DND-41 (cell line): ENCODE results near the gene LAMA2.

ENCODE experiments used
- ATAC-seq: fragments of 200-7000 bp; cut with Tn5 transposase; 3 replicates; pipeline ENCODE4 v1.9.1; 2021; ENCODE audit warnings: low read depth; ENCODE audit not compliant: insufficient read depth
- DNase-seq: peaks from one replicate; pipeline ENCODE4 v3.0.0-alpha.2; 2020
- H2AFZ ChIP-seq: 2 replicates; pipeline ENCODE4 v1.6.0; 2012; ENCODE audit warnings: low read depth, low read length
- H3K27ac ChIP-seq: 2 replicates; pipeline ENCODE4 v1.5.1; 2012; ENCODE audit warnings: low read length, inconsistent platforms
- H3K27me3 ChIP-seq: fragments of 200-600 bp; sonication (generic); 2 replicates; pipeline ENCODE4 v1.6.0; 2012; ENCODE audit warnings: low read length, mild to moderate bottlenecking, inconsistent platforms; ENCODE audit not compliant: insufficient read depth, poor library complexity
- H3K36me3 ChIP-seq: 2 replicates; pipeline ENCODE4 v1.5.1; 2012; ENCODE audit warnings: low read length, inconsistent platforms; ENCODE audit not compliant: insufficient read depth
- H3K4me1 ChIP-seq: 2 replicates; pipeline ENCODE4 v1.5.1; 2012; ENCODE audit warnings: mild to moderate bottlenecking, low read length; ENCODE audit not compliant: insufficient read depth
- H3K4me2 ChIP-seq: 2 replicates; pipeline ENCODE4 v1.6.0; 2012; ENCODE audit warnings: mild to moderate bottlenecking, moderate library complexity, low read length, inconsistent platforms; ENCODE audit not compliant: insufficient read depth
- H3K4me3 ChIP-seq, 2 experiments: fragments of 200-600 bp in 1 of 2; shearing (Covaris generic) in 1 of 2; 2 replicates each; pipeline ENCODE4 v1.5.1; 2012 to 2016; ENCODE audit warnings: inconsistent platforms in 2 of 2, low read length in 2 of 2, mild to moderate bottlenecking in 2 of 2, low read depth in 1 of 2, moderate library complexity in 1 of 2
- H3K79me2 ChIP-seq: 2 replicates; pipeline ENCODE4 v1.6.0; 2012; ENCODE audit warnings: low read length, inconsistent platforms; ENCODE audit not compliant: insufficient read depth
- H3K9ac ChIP-seq: 2 replicates; pipeline ENCODE4 v1.6.0; 2012; ENCODE audit warnings: low read depth, mild to moderate bottlenecking, inconsistent platforms, low read length, moderate library complexity
- H3K9me3 ChIP-seq: 2 replicates; pipeline ENCODE4 v1.5.1; 2012; ENCODE audit warnings: low read length, moderate library complexity, mild to moderate bottlenecking, inconsistent platforms; ENCODE audit not compliant: insufficient read depth, severe bottlenecking
- H4K20me1 ChIP-seq: 2 replicates; pipeline ENCODE4 v1.6.0; 2012; ENCODE audit warnings: low read length; ENCODE audit not compliant: insufficient read depth
- CTCF ChIP-seq: IDR thresholded peaks from 2 replicates; pipeline ENCODE4 v1.5.1; 2012; ENCODE audit warnings: borderline replicate concordance, low read length, moderate library complexity, mild to moderate bottlenecking; ENCODE audit not compliant: poor library complexity, severe bottlenecking; ENCODE audit errors: extremely low read depth
- EZH2 ChIP-seq: IDR thresholded peaks from 3 replicates; pipeline ENCODE4 v1.6.1; 2012; ENCODE audit warnings: borderline replicate concordance, low read depth, mild to moderate bottlenecking, moderate library complexity, low read length, inconsistent platforms; ENCODE audit not compliant: severe bottlenecking

Gene LAMA2

DNA sequence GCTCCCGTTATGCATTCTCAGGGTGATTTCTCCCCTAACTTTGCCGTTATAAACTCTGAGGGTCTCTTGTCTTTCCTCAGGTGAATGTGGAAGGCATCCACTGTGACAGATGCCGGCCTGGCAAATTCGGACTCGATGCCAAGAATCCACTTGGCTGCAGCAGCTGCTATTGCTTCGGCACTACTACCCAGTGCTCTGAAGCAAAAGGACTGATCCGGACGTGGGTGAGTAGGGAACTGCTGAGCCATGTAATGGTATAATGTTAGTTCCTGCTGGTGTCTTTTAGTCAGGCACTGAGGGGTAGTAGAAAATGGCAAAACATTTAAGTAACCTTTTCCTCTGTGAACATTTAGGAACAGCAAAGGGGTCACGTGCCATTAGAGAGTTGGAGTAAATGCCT is 431.6 kb downstream of the LAMA2 start:
- no peak overlapping the region for H3K4me2 ChIP-seq
- H3K4me1 ChIP-seq, result no peaks in the 10 kb centered on the region
- no peaks in the 10 kb centered on the region for H3K79me2 ChIP-seq
- no peak overlapping the region for H3K4me3 ChIP-seq
- no peak overlapping the region for H2AFZ ChIP-seq
- DNase-seq (no peak), ATAC-seq (no peak)
- H3K9ac ChIP-seq, result no peak overlapping the region
- H3K27ac ChIP-seq, result no peak overlapping the region
- H3K27me3 ChIP-seq, result no peaks in the 10 kb centered on the region
- no peaks in the 10 kb centered on the region for H4K20me1 ChIP-seq
- H3K9me3 ChIP-seq, result no peaks in the 10 kb centered on the region
- no peak for TF ChIP-seq EZH2
- TF ChIP-seq CTCF, result no peak
- no peaks in the 10 kb centered on the region for H3K36me3 ChIP-seq

GRCh38 chr6:129317931-129318820 is 435.2 kb downstream of the LAMA2 start:
- TF ChIP-seq EZH2, result no peak
- TF ChIP-seq CTCF, result no peak
- no peak for DNase-seq
- no peak overlapping the region for H3K27ac ChIP-seq

GRCh38 chr6:129320892-129321291 is 438.0 kb downstream of the LAMA2 start:
- no peak for TF ChIP-seq CTCF
- TF ChIP-seq EZH2, result no peak
- H3K36me3 ChIP-seq, result no peaks in the 10 kb centered on the region
- no peak for DNase-seq
- H3K4me1 ChIP-seq, result no peaks in the 10 kb centered on the region
- no peaks in the 10 kb centered on the region for H3K27me3 ChIP-seq
- no peak overlapping the region for H3K9ac ChIP-seq
- no peaks in the 10 kb centered on the region for H3K79me2 ChIP-seq
- H3K27ac ChIP-seq, result no peak overlapping the region
- no peaks in the 10 kb centered on the region for H3K9me3 ChIP-seq
- ATAC-seq, result no peak
- no peak overlapping the region for H2AFZ ChIP-seq
- H3K4me3 ChIP-seq, result no peak overlapping the region
- no peaks in the 10 kb centered on the region for H4K20me1 ChIP-seq
- no peak overlapping the region for H3K4me2 ChIP-seq

More at GRCh38 chr6:129317931-129318820, 435.2 kb downstream of the LAMA2 start:
- Histone ChIP-seq H3K36me3 (no peaks in the 10 kb centered on the region), H2AFZ (no peak overlapping the region), H3K4me3 (no peak overlapping the region), H4K20me1 (no peaks in the 10 kb centered on the region), H3K27me3 (no peaks in the 10 kb centered on the region), H3K9ac (no peak overlapping the region), H3K9me3 (no peaks in the 10 kb centered on the region), H3K4me2 (no peak overlapping the region), H3K79me2 (no peaks in the 10 kb centered on the region), H3K4me1 (no peaks in the 10 kb centered on the region)
- no peak for ATAC-seq
